GM21447 (cell line): ENCODE measurements around the gene EXO1.
A peak's percentile ranks its signal among the peaks of the same experiment; 100 is the strongest.
"Not testable (repeated sequence)": the region's sequence is repeated elsewhere in the genome, so short reads cannot be mapped to it uniquely, and the experiment has no call there.

Experiments
- ATAC-seq: cut with Tn5 transposase; IDR thresholded peaks from one replicate; pipeline ENCODE4 v1.9.1; 2021; ENCODE audit not compliant: unreplicated experiment

EXO1 gene

DNA sequence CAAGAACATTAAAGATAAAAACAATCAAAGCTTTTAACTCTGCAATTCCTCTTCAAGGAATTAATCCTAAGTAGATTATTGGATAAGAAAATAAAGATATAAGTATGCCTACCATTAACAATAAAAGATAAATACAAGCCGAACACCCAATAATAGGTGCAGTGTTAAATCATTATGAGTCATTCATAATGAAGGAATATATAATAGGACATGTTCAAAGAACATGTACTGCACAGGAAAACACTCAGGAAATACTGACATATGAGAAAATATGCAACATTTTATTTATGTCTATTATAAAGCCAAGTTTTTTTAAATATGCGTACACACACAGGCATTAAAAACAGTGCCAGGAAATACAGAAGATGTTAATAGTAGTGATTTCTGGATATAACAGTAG, 11.1 kb upstream of the EXO1 start:
- no peak for ATAC-seq

DNA sequence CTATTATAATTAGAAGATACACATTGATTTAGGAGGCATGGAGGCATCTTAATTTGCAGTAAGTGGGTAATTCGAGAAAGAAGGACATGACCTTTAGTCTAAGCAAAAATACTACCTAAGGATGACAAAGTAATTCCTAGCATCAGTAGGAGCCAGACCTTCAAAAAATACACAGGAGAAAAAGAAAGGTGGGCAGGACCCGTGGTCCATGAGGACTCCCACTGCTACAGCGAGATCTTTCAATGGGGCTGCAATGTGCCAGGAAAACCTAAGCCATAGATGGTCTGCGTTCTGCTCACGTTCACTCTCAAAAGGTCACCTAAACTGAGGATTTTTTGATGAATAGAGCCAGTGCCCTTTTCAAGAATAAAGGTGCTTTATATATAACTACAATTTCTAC, 10.6 kb upstream of the EXO1 start:
- no peak for ATAC-seq

DNA sequence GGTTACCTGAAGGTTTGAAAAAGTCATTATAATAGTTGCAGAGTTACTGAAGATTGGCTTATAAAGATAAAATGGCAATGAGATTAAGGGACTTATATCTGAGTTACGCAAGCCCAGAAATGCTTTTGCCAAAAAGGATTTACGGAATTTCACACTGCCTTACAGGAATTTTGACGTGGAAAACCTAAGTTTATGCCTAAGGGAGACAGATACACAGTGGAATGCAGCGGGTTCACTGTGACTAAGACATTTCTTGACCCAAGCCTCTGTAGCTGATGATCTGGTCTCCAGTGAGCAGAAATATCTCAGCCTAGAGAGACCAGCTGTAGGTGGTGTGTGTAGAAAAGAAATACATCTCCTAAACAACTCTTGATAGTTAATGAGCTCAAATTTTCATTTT, 10.1 kb upstream of the EXO1 start:
- no peak for ATAC-seq

DNA sequence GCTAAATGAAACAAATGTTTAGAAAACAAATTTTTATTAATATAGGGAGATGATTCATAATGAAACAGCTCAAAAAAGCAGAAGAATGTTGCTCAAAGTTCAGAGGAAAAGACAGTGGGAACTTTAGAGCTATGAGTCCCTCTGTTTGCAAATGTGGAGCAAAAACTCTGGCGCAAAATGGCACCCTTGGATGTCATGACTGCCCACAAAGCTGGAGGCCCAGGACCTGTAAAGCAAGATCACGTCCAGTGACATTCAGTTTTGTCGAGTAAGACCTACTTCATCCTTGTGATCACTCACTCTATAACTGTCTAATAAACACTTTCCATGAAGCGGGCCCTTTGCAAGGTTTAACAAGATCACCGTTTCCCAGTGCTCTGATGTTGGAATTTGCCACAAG, 9.1 kb upstream of the EXO1 start:
- ATAC-seq, result no peak

DNA sequence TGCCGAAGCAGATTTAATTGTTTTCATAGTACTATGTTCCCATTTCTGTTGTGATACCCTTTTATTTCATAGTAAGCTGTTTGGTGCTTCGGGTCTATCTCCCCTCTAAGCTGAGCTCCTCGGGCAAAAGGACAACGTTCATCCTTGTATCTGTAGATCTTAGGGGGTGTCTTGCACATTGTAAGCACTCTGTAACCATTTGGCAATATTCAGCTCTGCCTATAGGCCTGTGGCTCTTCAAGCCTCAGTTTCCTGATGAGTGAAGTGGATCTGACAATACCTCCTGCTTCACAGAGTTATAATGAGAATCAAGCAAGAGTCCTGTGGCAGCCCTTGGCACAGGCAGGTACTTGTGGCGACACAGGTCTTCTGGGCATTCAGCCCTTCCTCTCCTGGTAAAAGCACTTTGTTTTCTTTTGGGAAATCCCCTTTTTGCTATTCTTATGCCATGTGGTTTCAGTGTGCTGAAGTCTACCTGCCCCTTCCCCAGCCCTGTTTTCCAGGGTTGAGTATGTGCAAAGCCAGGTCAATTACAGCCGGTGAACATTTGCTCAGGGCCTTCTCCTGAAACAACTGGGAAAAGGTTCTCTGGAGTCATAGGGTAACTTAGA, 8.5 kb upstream of the EXO1 start:
- peak; percentile 62 for ATAC-seq

DNA sequence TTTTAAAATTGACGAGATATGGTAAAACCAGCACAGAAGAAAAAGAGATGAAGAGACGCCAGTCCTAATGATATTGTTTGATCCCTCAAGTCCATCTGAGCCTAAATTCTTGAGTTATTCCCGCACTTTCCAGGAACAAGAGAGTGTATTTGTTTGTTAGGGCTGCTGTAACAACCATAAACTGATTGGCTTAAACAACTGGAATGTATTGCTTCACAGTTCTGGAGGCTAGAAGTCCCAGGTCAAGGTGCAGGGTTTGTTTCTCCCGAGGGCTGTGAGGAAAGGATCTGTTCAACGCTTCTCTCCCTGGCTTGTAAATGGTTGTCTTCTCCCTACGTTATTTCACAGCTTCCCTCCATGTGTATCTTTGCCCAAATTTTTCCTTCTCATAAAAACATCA, 7.8 kb upstream of the EXO1 start:
- no peak for ATAC-seq

DNA sequence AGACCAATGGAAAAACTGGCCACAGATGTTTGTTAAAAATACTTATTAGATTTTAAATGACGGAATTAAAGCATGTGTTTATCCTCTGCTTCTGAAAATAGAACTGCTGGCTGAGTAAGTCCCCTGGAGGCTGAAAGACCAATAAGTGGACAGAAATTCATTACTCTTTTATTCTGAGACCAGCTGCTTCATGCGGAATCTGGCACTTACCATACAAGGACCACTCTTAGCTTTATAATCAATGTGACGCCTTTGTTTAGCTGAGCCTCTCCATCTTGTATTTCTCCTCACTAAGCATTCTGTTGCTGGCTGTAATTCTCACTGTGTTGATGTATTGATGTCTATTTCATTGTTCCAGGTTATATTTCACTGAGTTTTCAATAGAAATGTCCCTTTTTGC, 6.3 kb upstream of the EXO1 start:
- ATAC-seq, result no peak

DNA sequence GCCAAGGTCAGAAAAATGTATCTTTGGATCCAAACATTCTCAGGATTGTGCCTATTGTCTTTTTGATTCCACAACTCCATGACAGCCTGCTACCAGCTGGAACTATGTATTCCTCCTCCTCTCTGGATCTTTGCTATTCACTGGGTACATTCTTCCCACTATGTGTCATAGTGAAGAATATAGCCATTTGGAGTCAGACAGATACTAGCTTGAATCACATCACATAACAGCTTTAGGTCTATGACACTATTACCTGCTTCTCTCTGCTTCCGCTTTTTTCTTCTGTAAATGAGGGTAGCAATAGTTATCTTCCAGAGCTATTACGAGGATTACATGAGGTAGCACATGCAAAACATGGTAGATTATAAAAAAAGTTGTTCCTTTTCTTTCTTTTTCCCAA, 5.4 kb upstream of the EXO1 start:
- ATAC-seq, result no peak

DNA sequence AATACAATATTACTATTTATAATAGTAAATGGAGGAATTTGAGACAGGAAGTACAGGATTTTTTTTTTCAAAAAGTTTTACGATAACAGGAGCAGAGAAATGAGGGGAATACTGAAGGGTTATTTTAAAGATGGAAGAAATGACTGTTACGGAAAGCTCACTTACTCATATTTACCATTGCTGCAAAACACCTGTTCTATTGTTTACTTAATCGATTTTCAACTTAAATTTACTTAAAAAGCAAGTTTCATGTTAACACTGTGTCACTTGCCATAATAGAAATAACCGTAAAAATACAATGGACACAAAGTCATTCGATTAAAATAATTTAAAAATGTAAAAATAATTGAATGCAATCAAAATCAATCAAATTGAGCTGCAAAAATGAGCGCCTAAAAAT, 3.4 kb upstream of the EXO1 start:
- no peak for ATAC-seq

DNA sequence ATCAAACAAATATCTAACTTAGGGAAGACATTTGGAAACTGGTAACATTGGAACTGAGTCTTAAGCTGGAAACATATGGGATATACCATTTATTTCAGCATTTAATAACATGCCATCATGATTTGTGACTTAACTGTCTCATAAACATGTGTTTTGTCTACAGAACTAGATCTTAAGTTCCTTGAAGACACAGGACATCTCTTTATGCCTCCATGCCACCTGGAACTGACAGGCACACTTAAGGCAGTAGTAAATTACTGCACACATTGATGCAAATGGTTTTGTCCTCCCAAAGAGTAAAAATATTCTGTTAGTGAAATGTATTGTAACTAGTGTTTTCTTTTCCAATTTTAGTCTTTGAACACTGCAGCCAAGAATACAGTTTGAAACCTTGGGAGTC, 1.6 kb upstream of the EXO1 start:
- ATAC-seq, result no peak

DNA sequence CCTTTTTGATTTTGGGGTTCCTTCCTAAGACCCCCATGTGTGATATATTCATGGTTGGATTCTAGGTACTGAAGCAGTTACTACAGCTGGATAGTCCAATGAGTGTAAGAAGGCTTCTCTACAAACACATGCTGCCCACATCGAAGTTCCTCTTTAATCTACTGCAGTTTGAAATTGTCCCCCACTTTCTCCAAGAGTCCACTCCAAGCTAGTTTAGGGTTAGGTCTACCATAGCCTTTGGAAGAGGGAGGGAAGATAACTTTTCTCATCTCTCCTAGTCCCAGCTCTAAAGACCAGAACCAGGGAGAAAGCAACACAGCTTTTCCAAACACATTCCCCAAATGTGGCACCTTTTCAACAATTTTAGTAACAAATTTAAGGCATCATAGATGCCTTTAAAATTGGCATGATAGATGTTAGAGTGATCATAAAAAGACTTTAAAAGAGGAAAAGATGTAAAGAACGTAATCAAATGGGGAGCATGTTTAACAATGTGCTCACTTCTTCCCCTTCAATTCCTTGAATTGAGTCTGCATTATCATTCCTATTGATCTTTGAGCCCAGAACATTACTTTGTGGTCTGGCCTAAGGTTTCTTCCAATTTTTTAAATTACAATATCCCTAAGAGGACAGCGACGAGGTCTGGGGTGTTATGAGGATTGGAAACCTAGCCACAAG, 1.0 kb upstream of the EXO1 start:
- no peak for ATAC-seq

DNA sequence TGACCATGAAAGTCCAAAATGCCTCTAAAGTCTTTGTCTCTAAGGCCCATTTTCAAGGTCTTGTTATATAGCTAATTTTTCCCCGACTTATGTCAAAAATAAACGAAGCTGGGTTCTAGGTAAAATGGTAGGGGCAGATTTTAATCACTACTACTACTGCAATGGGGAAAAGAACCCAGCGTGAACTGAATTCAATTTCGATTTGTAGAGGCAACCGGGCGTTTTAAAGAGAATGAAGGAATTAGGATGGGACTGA, 536 bp upstream of the EXO1 start:
- no peak for ATAC-seq

DNA sequence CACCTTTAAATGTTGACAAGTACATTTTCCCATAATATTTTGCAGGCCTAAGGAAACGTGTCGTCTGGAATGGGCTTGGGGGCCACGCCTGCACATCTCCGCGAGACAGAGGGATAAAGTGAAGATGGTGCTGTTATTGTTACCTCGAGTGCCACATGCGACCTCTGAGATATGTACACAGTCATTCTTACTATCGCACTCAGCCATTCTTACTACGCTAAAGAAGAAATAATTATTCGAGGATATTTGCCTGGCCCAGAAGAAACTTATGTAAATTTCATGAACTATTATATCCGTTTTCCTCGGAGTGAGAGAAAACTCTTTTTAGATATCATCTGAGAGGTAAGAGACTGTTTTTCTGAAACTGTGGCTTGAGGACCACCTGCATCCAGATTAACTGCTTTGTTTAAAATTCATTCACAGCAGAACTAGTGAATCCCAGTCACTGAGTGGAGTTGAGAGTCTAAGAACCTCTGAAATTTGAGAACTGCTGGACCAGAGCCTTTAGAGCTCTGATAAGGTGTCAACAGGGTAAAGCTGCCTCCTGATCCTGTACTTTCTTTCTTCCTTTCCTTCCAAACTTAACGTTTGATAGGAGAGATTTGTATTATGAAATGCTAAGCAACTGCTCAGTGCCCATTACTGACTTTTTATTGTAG, 811 bp downstream of the EXO1 start:
- peak; percentile 14 for ATAC-seq

DNA sequence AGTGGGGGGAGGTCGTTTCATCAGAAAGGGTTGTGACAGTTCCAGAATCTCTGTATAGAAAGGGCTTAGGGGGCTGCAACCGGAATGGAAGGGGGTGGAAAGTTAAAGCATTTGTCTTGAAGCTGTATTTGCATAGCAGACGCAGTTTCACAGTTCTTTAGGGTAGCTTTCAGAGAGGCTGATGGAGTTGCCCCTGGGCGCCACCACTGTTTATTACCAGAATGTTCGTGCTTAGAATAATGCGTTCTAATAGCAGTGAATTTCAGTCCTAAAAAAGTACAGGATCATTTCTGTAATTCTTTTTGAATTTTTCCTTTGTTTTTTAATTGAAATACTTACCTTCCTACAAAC, 1.3 kb downstream of the EXO1 start:
- ATAC-seq, result no peak

DNA sequence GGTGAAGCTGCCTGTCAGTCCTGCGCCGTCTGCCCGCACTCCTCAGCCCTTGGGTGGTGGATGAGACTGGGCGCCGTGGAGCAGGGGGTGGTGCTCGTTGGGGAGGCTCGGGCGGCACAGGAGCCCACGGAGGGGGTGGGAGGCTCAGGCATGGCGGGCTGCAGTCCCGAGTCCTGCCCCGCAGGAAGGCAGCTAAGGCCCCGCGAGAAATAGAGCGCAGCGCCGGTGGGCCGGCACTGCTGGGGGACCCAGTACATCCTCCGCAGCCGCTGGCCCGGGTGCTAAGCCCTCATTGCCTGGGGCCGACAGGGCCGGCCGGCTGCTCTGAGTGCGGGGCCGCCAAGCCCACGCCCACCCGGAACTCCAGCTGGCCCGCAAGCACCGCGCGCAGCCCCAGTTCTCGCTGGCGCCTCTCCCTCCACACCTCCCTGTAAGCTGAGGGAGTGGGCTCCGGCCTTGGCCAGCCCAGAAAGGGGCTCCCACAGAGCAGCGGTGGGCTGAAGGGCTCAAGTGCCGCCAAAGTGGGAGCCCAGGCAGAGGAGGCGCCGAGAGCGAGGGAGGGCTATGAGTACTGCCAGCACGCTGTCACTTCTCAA, 7.6 kb downstream of the EXO1 start:
- ATAC-seq, result not testable (repeated sequence)

DNA sequence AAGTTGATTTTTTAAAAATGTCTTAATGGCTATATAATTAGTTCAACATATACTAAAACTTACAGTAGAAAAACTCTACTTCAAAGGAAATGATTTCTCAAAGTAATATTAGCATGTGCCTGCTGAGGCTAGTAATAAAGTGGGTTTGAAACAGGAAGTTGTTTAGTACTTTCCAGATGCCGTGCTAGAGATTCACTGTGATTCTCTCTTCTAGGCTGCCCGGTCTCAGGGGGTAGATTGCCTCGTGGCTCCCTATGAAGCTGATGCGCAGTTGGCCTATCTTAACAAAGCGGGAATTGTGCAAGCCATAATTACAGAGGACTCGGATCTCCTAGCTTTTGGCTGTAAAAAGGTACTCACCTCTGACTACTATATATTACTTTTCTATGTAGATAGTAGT, 9.1 kb downstream of the EXO1 start:
- ATAC-seq, result no peak

DNA sequence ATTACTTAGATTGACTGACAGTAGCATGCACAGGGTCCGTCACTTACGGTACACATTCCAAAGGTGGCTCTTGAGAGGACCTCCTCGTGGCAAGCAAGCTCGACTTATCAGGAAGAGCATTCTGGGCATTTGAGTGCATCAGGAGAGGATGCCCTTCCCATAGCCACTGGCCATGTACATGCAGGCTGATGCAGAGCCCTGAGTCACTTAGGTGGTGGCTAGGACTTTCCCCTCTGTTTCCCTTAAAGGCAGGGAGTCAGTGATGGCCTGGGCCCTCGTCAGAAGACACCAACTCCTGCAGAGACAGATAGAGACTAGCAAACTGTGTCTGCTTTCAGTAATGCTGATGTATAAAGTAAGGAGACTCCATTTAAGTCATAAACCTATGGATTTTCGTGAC, 12.9 kb downstream of the EXO1 start:
- no peak for ATAC-seq

DNA sequence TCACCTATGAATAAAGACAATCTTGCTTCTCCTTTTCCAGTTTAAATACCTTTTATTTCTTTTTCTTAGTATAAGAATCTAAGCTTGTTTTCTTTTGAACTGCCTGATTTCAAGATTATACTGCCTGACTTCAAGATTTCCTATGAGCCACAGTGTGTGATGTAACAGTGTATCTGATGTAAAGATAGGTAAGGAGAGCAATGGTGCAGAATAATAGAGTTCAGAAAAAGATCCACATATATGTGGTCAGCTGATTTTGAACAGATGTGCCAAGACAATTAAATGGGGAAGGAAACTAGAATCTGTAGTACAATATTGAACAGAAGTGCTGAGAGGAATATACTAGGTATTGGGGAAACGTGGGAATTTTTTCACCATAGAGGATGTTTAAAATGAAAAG, 21.0 kb downstream of the EXO1 start:
- no peak for ATAC-seq

DNA sequence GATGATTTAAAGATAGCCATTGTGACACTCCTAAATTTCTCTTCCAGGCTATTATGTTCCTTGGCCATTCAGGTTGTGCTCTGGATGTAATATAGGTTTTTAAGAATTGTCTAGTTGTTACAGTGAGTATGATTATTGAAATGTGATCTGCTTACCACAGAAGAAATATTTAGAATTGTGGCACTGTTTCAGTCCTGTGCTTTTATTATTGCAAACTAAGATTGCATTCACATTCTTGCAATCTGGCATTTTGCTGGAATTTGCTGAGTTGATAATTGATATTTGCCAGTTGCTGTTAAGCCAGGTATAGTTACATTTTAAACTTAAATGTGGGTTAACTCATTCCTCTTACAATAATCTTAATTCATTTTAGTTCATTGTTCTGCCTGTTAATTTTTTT, 22.3 kb downstream of the EXO1 start:
- ATAC-seq, result no peak

DNA sequence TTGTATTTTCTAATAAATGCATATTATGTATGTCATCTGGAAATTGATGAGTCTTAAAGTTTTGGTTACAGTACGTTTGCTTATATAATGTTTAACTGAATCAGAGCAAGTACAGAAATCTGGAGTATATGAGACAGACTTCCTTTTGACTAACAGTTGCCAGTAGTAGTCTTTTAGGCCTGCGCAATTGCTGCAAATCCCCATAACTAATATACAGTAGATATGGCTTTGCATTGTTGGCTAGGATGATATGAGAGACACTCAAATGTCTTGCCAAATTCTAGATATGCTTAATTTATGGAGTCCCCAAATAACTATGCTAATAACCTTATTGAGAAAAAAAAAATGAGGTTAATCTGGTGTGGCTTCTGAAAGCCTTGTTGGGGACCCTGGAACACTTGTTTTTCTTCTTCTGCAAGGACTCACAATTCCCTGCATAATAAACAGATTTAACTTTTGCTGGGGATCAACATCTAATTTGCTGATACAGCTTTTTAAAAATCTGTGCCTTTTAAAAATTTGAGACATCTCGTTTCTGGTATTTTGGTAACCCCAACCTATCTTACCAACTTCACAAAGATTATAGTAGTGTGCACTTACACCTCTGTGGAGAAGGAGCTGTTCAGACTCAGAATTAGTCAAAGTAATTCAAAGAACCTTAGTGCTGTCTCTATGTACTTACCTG, 22.9 kb downstream of the EXO1 start:
- ATAC-seq, result no peak

DNA sequence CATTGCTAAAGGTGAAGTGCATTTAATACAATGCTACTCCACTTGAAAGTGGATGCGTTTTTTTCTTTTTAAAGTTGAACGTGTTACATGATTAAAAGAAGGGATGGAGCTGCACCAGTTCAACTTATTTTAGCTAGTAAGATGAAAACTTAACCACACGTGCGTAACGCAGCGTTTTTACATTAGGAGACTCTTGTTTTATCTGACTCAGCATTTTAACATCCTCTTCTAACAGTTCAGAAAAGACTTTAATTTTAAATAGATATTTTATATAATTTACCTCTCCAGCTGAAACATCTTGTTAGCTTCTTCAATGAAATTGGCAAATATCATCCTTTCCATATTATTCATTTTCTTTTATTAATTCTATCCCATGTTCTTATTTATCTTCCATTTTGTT, 33.4 kb downstream of the EXO1 start:
- ATAC-seq, result no peak

DNA sequence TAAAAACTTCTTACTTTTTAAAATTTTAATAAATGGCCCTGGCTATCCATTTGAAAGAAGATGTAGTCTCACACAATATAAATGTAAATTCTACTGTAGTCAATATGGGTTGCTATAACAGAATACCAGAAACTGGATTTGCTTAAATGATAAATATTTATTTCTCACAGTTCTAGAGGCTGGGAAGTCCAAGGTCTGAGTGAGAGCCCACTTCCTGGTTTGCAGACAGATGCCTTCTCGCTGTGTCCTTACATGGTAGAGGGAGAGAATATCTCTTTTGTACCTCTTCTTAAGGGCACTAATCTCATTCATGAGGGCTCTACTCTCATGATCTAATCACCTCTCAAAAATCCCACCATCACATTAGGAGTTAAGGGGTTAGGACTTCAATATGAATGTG, 35.2 kb downstream of the EXO1 start:
- ATAC-seq, result no peak
